Measurements from ENCODE around the gene RCOR1. TPM values are rescaled to one million over a fixed set of nuclear protein-coding genes. Genes with fewer than 3 reads are reported as not detected.

The RCOR1 gene
- total RNA-seq, 1 donor from 2014 or later: 24.3 TPM

DNA sequence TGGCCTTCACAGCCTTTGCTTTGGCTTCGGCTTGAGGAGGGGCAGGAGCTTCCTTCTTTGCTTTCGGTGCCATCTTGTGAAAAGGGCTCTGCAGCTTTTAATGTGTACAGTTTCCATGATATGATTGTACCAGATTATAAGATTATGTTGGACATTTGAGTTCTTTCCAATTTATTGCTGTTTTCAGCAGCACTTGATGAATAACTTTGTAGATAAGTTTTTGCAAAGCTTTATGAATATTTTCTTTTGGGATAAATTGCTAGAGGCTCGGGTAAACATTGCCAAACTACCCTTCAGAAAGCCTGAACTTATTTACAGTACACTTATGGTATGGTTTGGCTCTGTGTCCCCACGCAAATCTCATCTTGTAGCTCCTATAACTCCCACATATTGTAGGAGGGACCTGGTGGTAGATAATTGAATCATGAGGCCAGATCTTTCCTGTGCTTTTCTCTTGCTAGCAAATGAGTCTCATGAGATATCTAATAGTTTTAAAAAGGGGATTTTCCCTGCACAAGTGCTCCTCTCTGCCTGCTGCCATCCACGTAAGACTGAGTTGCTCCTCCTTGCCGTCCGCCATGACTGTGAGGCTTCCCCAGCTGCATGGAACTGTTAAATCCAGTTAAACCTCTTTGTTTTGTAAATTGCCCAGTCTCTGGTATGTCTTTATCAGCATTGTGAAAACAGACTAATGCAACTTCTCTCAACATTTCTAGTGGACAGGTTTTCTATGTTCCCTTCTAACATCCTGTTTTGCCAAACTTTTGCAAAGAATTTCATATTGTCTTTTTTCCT is 70.4 kb downstream of the RCOR1 start:
- H3K4me3 Mint-ChIP-seq (ENCODE audit: low read depth): no peak overlapping the region
- no peak for DNase-seq (ENCODE audit: low spot score)
- H3K4me1 Mint-ChIP-seq (ENCODE audit: low read depth): peaks cover 18% of the 10 kb centered on the region

DNA sequence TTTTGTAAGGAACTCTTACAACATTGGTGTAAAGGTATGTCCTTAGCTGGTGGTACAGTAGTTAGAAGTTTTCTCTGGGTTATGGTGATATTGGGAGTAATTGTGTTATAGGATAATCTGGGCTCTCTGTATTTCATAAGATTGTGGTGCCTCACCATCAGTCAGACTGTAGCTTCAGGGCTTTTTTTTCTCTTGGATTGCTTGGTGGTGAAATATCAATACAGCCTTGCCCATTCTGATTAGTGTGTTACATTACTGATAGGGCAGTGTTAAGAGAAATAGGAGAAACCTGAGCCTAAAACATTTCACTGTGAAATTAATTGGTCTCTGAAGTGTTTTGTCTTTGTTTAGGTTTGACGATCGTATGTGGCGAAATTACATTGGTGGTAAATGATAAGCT is 71.0 kb downstream of the RCOR1 start:
- no peak for DNase-seq (ENCODE audit: low spot score)
- no peak overlapping the region for H3K27ac Mint-ChIP-seq
- intact Hi-C loops (cut with micrococcal nuclease): no loop called here
- H3K4me3 Mint-ChIP-seq (ENCODE audit: low read depth): no peak overlapping the region
- H3K9me3 Mint-ChIP-seq: no peaks in the 10 kb centered on the region
- no peaks in the 10 kb centered on the region for H3K36me3 Mint-ChIP-seq (ENCODE audit: low read depth)
- H3K27me3 Mint-ChIP-seq (ENCODE audit: low read depth): no peaks in the 10 kb centered on the region
- H3K4me1 Mint-ChIP-seq (ENCODE audit: low read depth): peaks cover 19% of the 10 kb centered on the region

More for the DNA sequence above, 70.4 kb downstream of the RCOR1 start:
- Mint-ChIP-seq H3K27ac (no peak overlapping the region), H3K36me3 (ENCODE audit: low read depth) (no peaks in the 10 kb centered on the region), H3K9me3 (no peaks in the 10 kb centered on the region), H3K27me3 (ENCODE audit: low read depth) (no peaks in the 10 kb centered on the region)
- intact Hi-C loops (cut with micrococcal nuclease): no loop called here

DNA sequence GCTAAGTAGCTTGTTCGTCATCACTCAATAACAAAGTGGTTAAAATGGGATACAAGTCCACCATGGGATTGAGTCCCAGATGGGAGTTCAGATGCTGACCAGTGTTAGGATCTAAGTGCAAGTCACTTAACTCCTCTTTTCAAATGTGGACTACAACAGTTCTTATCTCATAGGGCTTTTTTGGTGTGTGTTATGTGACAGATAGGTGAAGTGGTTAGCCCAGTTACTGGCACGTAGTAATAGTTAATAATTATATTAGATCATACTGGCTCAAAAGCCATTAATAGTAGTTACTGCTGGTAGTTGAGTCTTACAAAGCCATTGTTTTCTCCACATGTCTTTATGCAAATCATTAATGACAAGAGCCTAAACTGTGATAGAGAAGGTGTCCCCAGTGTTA is 73.2 kb downstream of the RCOR1 start:
- intact Hi-C loops (cut with micrococcal nuclease): no loop called here
- no peak overlapping the region for H3K4me3 Mint-ChIP-seq (ENCODE audit: low read depth)
- H3K27me3 Mint-ChIP-seq (ENCODE audit: low read depth): no peaks in the 10 kb centered on the region
- peaks cover 11% of the 10 kb centered on the region for H3K4me1 Mint-ChIP-seq (ENCODE audit: low read depth)
- no peak overlapping the region for H3K27ac Mint-ChIP-seq
- DNase-seq (ENCODE audit: low spot score): no peak
- no peaks in the 10 kb centered on the region for H3K9me3 Mint-ChIP-seq
- no peaks in the 10 kb centered on the region for H3K36me3 Mint-ChIP-seq (ENCODE audit: low read depth)

DNA sequence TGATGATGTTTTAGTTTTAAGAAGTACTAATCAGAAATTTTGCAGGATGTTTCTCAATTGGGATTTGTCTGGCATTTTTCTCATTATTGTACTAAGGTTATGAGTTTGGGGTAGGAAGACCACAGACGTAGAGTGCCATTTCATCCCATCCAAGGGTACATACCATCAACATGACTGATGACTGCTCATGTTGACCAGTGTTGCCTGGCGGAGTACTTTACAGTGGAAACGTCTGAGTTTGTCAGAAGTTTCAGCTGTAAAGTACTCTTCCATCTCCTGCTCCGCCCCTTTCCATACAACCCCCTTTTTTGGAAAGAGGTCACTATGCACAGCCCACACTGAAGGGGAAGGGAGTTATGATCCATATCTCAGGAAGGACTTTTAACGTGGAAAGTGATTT is 74.2 kb downstream of the RCOR1 start:
- H3K4me1 Mint-ChIP-seq (ENCODE audit: low read depth): peaks cover 11% of the 10 kb centered on the region
- DNase-seq (ENCODE audit: low spot score): no peak
- peaks cover 1% of the 10 kb centered on the region for H3K36me3 Mint-ChIP-seq (ENCODE audit: low read depth)
- intact Hi-C loops (cut with micrococcal nuclease): no loop called here
- no peaks in the 10 kb centered on the region for H3K27me3 Mint-ChIP-seq (ENCODE audit: low read depth)
- no peaks in the 10 kb centered on the region for H3K9me3 Mint-ChIP-seq
- no peak overlapping the region for H3K4me3 Mint-ChIP-seq (ENCODE audit: low read depth)
- H3K27ac Mint-ChIP-seq: no peak overlapping the region

DNA sequence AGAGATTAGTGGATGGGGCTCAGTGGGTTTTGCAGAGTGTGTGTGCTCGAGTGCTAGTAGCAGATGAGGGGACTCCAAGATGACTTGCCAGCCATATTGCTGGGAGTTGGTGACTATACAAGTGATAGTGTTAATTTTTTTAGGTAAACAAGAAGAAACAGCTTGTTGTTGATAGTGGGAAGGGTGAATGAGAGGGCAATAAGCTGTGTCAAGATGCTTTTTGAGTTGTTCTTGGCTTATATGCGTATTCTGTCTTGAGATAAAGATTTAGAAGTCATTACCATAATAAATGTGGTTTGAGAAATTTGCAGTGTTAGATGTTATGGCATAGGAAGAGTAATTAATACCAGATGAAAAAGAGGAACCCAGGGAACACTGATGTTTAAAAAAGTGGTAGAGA is 75.3 kb downstream of the RCOR1 start:
- peaks cover 4% of the 10 kb centered on the region for H3K9me3 Mint-ChIP-seq
- H3K4me1 Mint-ChIP-seq (ENCODE audit: low read depth): peaks cover 9% of the 10 kb centered on the region
- no peak overlapping the region for H3K27ac Mint-ChIP-seq
- intact Hi-C loops (cut with micrococcal nuclease): no loop called here
- H3K27me3 Mint-ChIP-seq (ENCODE audit: low read depth): no peaks in the 10 kb centered on the region
- DNase-seq (ENCODE audit: low spot score): no peak
- no peak overlapping the region for H3K4me3 Mint-ChIP-seq (ENCODE audit: low read depth)
- peaks cover 8% of the 10 kb centered on the region for H3K36me3 Mint-ChIP-seq (ENCODE audit: low read depth)

DNA sequence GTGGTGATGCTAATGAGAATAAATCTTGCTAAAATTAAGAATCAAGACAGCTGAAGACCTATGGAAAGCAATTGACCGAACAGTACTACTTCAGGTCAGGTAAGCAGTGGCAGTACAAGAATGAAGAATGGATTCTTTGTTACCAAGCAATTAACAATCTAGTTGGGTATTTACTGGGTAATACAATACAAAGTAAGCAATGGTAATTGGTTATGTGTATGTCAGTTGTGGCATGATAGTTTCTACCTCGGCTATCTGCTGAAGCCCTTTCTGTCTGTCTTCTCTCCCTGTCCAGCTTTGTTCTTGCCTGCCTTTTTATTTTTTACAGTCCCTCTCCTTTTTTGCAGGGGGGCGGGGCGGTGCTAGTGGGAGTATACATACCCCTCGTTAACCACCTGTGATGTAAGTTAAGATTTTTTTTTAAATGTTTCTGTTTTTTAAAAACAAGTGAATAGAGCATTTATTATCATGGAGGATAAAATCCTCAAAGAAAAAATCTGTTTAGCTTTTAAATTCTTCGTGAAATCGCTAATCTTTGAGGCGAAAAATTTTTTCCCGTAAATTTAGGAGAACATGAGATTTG is 75.9 kb downstream of the RCOR1 start:
- Mint-ChIP-seq H3K27ac (no peak overlapping the region), H3K9me3 (peaks cover 5% of the 10 kb centered on the region), H3K4me1 (ENCODE audit: low read depth) (peaks cover 5% of the 10 kb centered on the region), H3K4me3 (ENCODE audit: low read depth) (no peak overlapping the region), H3K36me3 (ENCODE audit: low read depth) (peaks cover 12% of the 10 kb centered on the region), H3K27me3 (ENCODE audit: low read depth) (no peaks in the 10 kb centered on the region)
- no peak for DNase-seq (ENCODE audit: low spot score)
- intact Hi-C loops (cut with micrococcal nuclease): no loop called here

DNA sequence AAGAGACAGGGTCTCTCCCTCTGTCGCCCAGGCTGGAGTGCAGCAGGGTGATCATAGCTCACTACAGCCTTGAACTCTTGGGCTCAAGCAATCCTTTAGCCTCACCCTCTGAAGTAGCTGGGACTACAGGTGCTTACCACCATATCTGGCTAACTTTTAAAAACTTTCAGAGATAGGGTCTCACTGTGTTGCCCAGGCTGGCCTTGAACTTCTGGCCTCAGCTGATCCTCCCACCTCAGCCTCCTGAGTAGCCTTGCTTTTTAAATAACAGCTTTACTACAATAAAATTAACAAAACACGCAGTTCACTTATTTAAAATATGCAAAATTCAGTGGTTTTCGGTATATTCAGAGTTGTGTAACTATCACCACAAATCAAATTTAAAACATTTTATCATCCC is 79.0 kb downstream of the RCOR1 start:
- H3K27me3 Mint-ChIP-seq (ENCODE audit: low read depth): no peaks in the 10 kb centered on the region
- no peak overlapping the region for H3K27ac Mint-ChIP-seq
- intact Hi-C loops (cut with micrococcal nuclease): no loop called here
- DNase-seq (ENCODE audit: low spot score): no peak
- H3K4me3 Mint-ChIP-seq (ENCODE audit: low read depth): no peak overlapping the region
- peaks cover 15% of the 10 kb centered on the region for H3K36me3 Mint-ChIP-seq (ENCODE audit: low read depth)
- H3K4me1 Mint-ChIP-seq (ENCODE audit: low read depth): peaks cover 10% of the 10 kb centered on the region
- peaks cover 5% of the 10 kb centered on the region for H3K9me3 Mint-ChIP-seq

DNA sequence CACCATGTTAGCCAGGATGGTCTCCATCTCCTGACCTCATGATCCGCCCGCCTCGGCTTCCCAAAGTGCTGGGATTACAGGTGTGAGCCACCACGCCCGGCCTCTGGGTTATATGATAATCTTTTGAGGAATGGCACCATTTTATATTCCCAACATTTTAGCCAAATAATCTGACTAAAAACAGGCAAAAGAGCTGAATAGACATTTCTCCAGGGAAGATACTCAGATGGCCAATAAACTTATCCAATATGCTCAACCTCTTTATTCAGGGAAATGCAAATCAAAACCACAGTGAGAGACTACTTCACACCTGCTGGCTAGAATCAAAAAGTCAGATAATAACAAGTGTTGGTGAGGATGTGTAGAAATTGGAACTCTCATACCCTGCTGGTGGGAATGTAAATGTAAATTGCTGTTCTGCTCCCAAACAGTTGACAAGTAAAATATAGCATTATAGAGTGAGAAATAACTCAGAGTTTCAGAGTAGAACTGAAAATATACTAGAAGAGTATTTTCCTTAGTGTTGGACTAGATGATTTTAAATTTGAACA is 80.0 kb downstream of the RCOR1 start:
- Mint-ChIP-seq H3K4me3 (ENCODE audit: low read depth) (no peak overlapping the region), H3K9me3 (peaks cover 5% of the 10 kb centered on the region), H3K4me1 (ENCODE audit: low read depth) (peaks cover 9% of the 10 kb centered on the region), H3K36me3 (ENCODE audit: low read depth) (peaks cover 15% of the 10 kb centered on the region), H3K27me3 (ENCODE audit: low read depth) (no peaks in the 10 kb centered on the region), H3K27ac (no peak overlapping the region)
- DNase-seq (ENCODE audit: low spot score): no peak
- intact Hi-C loops (cut with micrococcal nuclease): no loop called here

DNA sequence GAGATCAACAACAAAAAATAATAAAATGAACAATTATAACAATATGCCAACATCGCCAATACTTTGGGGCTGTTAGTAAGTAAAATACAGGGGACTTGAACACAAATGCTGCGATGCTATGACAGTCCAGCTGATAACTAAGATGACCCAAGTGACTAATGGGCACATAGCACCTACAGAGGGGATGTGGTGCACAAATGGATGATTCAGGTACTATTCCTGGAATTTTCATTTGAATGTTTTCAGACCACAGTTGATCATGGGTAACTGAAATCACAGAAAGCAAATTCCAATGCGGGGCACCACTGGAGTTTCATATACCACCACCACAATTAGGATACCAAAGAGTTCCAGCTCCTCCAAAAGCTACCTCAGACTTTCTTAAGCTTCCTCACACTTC is 82.9 kb downstream of the RCOR1 start:
- H3K27ac Mint-ChIP-seq: no peak overlapping the region
- intact Hi-C loops (cut with micrococcal nuclease): no loop called here
- peaks cover 5% of the 10 kb centered on the region for H3K4me1 Mint-ChIP-seq (ENCODE audit: low read depth)
- H3K9me3 Mint-ChIP-seq: peaks cover 5% of the 10 kb centered on the region
- no peak overlapping the region for H3K4me3 Mint-ChIP-seq (ENCODE audit: low read depth)
- H3K36me3 Mint-ChIP-seq (ENCODE audit: low read depth): peaks cover 15% of the 10 kb centered on the region
- H3K27me3 Mint-ChIP-seq (ENCODE audit: low read depth): no peaks in the 10 kb centered on the region
- DNase-seq (ENCODE audit: low spot score): no peak

DNA sequence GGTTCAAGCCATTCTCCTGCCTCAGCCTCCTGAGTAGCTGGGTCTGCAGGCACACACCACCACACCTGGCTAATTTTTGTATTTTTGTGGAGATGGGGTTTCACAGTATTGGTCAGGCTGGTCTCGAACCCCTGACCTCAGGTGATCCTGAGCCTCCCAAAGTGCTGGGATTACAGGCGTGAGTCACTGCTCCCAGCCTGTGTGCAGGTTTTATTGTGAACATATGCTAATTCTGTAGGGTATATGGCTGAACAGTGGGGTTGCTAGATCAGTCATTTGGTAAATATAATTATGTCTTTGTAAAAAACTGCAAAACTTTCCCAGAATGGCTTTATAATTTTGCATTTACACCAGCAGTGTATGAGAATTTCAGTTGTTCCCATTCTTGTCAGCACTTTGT is 85.9 kb downstream of the RCOR1 start:
- DNase-seq (ENCODE audit: low spot score): no peak
- Mint-ChIP-seq H3K4me1 (ENCODE audit: low read depth) (peaks cover 5% of the 10 kb centered on the region), H3K9me3 (no peaks in the 10 kb centered on the region), H3K36me3 (ENCODE audit: low read depth) (peaks cover 13% of the 10 kb centered on the region), H3K27me3 (ENCODE audit: low read depth) (no peaks in the 10 kb centered on the region), H3K4me3 (ENCODE audit: low read depth) (no peak overlapping the region), H3K27ac (no peak overlapping the region)
- intact Hi-C loops (cut with micrococcal nuclease): no loop called here

DNA sequence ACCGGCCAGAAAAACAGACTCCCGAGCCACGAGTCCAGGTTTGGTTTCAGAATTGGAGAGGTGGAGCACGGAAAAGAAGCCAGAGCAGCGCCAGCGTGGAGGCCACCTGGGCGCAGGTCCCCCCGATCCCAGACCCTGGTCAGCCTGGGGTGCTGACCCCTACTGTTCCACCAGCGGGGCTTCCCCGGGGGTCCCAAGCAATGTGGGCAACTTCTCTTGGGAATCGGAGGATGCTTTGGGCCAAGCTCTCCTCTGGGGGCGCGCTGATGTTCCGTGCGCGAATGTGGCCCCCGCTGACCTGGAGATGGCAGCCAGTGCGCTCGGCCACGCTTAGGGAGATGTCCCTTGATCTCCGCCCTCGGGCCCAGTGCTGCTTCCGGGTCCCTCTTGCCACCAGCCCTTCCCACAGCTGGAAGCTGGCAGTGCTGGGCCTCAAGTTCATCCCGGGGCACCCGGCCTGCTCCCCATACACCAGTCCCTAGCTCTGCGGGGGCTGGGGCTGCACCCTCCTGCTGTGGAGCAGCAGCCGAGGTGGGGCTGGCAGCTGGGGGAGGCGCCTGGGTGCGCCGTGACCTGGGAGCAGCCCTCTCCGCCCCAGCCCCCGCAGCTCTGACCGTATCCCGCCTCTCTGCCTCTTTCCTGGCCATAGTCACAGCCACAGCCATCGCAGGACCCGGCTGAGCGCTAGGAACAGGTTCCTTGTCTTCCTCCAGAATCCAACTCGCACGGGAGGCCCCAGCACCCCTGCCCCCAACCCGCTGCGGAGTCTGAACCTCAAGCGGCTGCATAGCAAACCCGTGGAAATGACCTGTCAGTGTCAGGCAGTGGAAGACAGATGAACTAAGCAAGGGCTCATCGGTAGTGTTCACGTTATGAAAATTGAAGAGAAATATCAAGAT is 91.2 kb downstream of the RCOR1 start:
- Mint-ChIP-seq H3K27ac (no peak overlapping the region), H3K9me3 (no peaks in the 10 kb centered on the region), H3K27me3 (ENCODE audit: low read depth) (no peaks in the 10 kb centered on the region), H3K4me1 (ENCODE audit: low read depth) (no peaks in the 10 kb centered on the region), H3K4me3 (ENCODE audit: low read depth) (no peak overlapping the region), H3K36me3 (ENCODE audit: low read depth) (peaks cover 14% of the 10 kb centered on the region)
- no peak for DNase-seq (ENCODE audit: low spot score)
- intact Hi-C loops (cut with micrococcal nuclease): no loop called here

DNA sequence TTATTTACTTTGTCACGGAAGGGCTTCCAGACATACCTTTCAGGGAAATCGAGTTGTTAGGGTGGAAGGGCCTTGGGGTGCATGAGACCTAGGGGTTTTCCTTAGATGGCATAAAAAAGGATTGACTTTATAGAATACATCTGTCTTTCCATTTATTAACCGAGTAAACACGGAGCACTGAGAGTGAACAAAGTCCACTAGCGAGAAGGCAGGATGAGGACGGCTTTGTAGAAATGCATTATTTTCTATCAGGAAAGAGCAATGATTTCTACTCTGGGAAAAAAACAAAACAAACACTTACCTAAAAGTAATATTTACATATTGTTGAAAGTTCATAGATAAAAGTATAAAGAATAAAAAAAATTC is 91.8 kb downstream of the RCOR1 start:
- Mint-ChIP-seq H3K27ac (no peak overlapping the region), H3K4me3 (ENCODE audit: low read depth) (no peak overlapping the region)
- intact Hi-C loops (cut with micrococcal nuclease): no loop called here

More for the DNA sequence above, 91.8 kb downstream of the RCOR1 start:
- Mint-ChIP-seq H3K36me3 (ENCODE audit: low read depth) (peaks cover 14% of the 10 kb centered on the region), H3K9me3 (no peaks in the 10 kb centered on the region), H3K27me3 (ENCODE audit: low read depth) (no peaks in the 10 kb centered on the region), H3K4me1 (ENCODE audit: low read depth) (no peaks in the 10 kb centered on the region)
- no peak for DNase-seq (ENCODE audit: low spot score)
